GM23338 (cell line): ENCODE measurements around the gene MGAT5. TPM values are rescaled to one million over a fixed set of nuclear protein-coding genes. Genes with fewer than 3 reads are reported as not detected.

ENCODE experiments used
- ATAC-seq: fragments of 200-7000 bp; cut with Tn5 transposase; 3 replicates; pipeline ENCODE4 v1.9.1; 2020
- DNase-seq: peaks from one replicate; pipeline ENCODE4 v3.0.0-alpha.2; 2015; ENCODE audit warnings: low spot score
- H2AFZ ChIP-seq: fragments of 200-600 bp; sonication (generic); 2 replicates; pipeline ENCODE4 v1.8.0; 2016; ENCODE audit warnings: antibody characterized with exemption, mild to moderate bottlenecking, moderate library complexity
- H3F3A ChIP-seq: fragments of 200-600 bp; sonication (generic); replicated peaks from 2 replicates; pipeline ENCODE4 v1.8.0; 2017; ENCODE audit warnings: antibody characterized with exemption, mixed run types, low read depth
- H3K27ac ChIP-seq: fragments of 200-600 bp; sonication (generic); 2 replicates; pipeline ENCODE4 v1.6.1; 2016; ENCODE audit warnings: low read depth
- H3K27me3 ChIP-seq: fragments of 200-600 bp; sonication (generic); 2 replicates; pipeline ENCODE4 v1.8.0; 2016; ENCODE audit warnings: mild to moderate bottlenecking, mixed run types, moderate library complexity; ENCODE audit not compliant: insufficient read depth
- H3K36me3 ChIP-seq: fragments of 200-600 bp; sonication (generic); 2 replicates; pipeline ENCODE4 v1.8.0; 2016; ENCODE audit warnings: mild to moderate bottlenecking; ENCODE audit not compliant: insufficient read depth
- H3K4me1 ChIP-seq: fragments of 200-600 bp; sonication (generic); 2 replicates; pipeline ENCODE4 v1.8.0; 2016; ENCODE audit warnings: mild to moderate bottlenecking, moderate library complexity; ENCODE audit not compliant: insufficient read depth
- H3K4me2 ChIP-seq: fragments of 200-600 bp; sonication (generic); 2 replicates; pipeline ENCODE4 v1.7.1; 2017; ENCODE audit warnings: mixed run types
- H3K4me3 ChIP-seq: fragments of 200-600 bp; sonication (generic); 2 replicates; pipeline ENCODE4 v1.6.1; 2016; ENCODE audit warnings: mixed run types
- H3K79me2 ChIP-seq: fragments of 200-600 bp; sonication (generic); replicated peaks from 2 replicates; pipeline ENCODE4 v1.8.0; 2017; ENCODE audit warnings: mild to moderate bottlenecking; ENCODE audit not compliant: insufficient read depth
- H3K9me2 ChIP-seq: fragments of 200-600 bp; sonication (generic); 2 replicates; pipeline ENCODE4 v1.8.0; 2017; ENCODE audit not compliant: insufficient read depth
- H4K20me1 ChIP-seq: fragments of 200-600 bp; sonication (generic); replicated peaks from 2 replicates; pipeline ENCODE4 v1.8.0; 2017; ENCODE audit warnings: mild to moderate bottlenecking; ENCODE audit not compliant: insufficient read depth
- H3K27ac Mint-ChIP-seq: 2 replicates; pipeline ENCODE4 v1.8.0; 2020; ENCODE audit warnings: inconsistent platforms, mild to moderate bottlenecking, moderate library complexity, mixed read lengths
- H3K27me3 Mint-ChIP-seq: 3 replicates; pipeline ENCODE4 v1.8.0; 2022; ENCODE audit warnings: low read depth, mild to moderate bottlenecking, moderate library complexity, mixed read lengths, inconsistent platforms; ENCODE audit not compliant: insufficient read depth, poor library complexity
- H3K36me3 Mint-ChIP-seq: 3 replicates; pipeline ENCODE4 v1.8.0; 2021; ENCODE audit warnings: low read depth, mild to moderate bottlenecking, inconsistent platforms, moderate library complexity, mixed read lengths
- H3K4me1 Mint-ChIP-seq: 3 replicates; pipeline ENCODE4 v1.8.0; 2020; ENCODE audit warnings: mild to moderate bottlenecking, inconsistent platforms, mixed read lengths
- H3K4me3 Mint-ChIP-seq: 3 replicates; pipeline ENCODE4 v1.8.0; 2021; ENCODE audit warnings: moderate library complexity, mild to moderate bottlenecking, inconsistent platforms, mixed read lengths
- H3K9me3 Mint-ChIP-seq: 3 replicates; pipeline ENCODE4 v1.8.0; 2020; ENCODE audit warnings: moderate library complexity, mild to moderate bottlenecking, inconsistent platforms, mixed read lengths
- CREB1 ChIP-seq: fragments of 250-450 bp; sonication (Bioruptor Pico); IDR thresholded peaks from 2 replicates; pipeline ENCODE4 v1.5.0; 2020; ENCODE audit warnings: low read depth, mild to moderate bottlenecking, moderate library complexity
- EZH2 ChIP-seq: fragments of 200-600 bp; sonication (generic); IDR thresholded peaks from one replicate; pipeline ENCODE4 v1.8.0; 2017; ENCODE audit warnings: antibody characterized with exemption, mild to moderate bottlenecking, low read depth; ENCODE audit not compliant: unreplicated experiment
- EZH2phosphoT487 ChIP-seq: fragments of 200-600 bp; sonication (generic); IDR thresholded peaks from one replicate; pipeline ENCODE4 v1.8.1; 2018; ENCODE audit warnings: antibody characterized with exemption; ENCODE audit not compliant: unreplicated experiment
- JUNB ChIP-seq: IDR thresholded peaks from one replicate; pipeline ENCODE4 v1.6.1; 2016; ENCODE audit warnings: antibody characterized with exemption; ENCODE audit not compliant: unreplicated experiment
- NANOG ChIP-seq: IDR thresholded peaks from 2 replicates; pipeline ENCODE4 v1.6.1; 2016; ENCODE audit warnings: antibody characterized with exemption, borderline replicate concordance
- POLR2AphosphoS5 ChIP-seq: IDR thresholded peaks from 2 replicates; pipeline ENCODE4 v1.6.1; 2016; ENCODE audit warnings: antibody characterized with exemption, low read depth
- REST ChIP-seq: IDR thresholded peaks from one replicate; pipeline ENCODE4 v1.6.1; 2018; ENCODE audit warnings: antibody characterized with exemption; ENCODE audit not compliant: unreplicated experiment
- STAT1 ChIP-seq: IDR thresholded peaks from one replicate; pipeline ENCODE4 v1.6.1; 2016; ENCODE audit warnings: antibody characterized with exemption; ENCODE audit not compliant: unreplicated experiment
- ZNF114 ChIP-seq: fragments of 250-450 bp; sonication (Bioruptor Pico); IDR thresholded peaks from 2 replicates; pipeline ENCODE4 v1.5.0; 2020; ENCODE audit warnings: mild to moderate bottlenecking, moderate library complexity
- ZNF331 ChIP-seq: fragments of 250-450 bp; sonication (Bioruptor Pico); IDR thresholded peaks from 2 replicates; pipeline ENCODE4 v1.5.0; 2020; ENCODE audit warnings: low read depth, mild to moderate bottlenecking, moderate library complexity
- ZNF462 ChIP-seq: fragments of 250-450 bp; sonication (Bioruptor Pico); IDR thresholded peaks from 2 replicates; pipeline ENCODE4 v1.5.0; 2020; ENCODE audit warnings: mild to moderate bottlenecking, moderate library complexity
- polyA plus RNA-seq: library from polyadenylated mRNA; unstranded; fragments of >200 nt; fragmentation: Nextera tagmentation; extraction: Ambion mirVana; gene quantifications from 2 replicates; pipeline ENCODE4 v1.2.1, GENCODE V29; 2016
- total RNA-seq: library from RNA; depleted of rRNA; stranded (reverse); fragments of >200 nt; shearing (Covaris generic); gene quantifications from 2 replicates; pipeline ENCODE4 v1.2.3, GENCODE V29; 2014
- TF ChIP-seq, protein P1 (sequence below), 2 experiments: fragments of 200-600 bp in 1 of 2; sonication (generic) in 1 of 2; conservative IDR thresholded peaks; 2 replicates each; pipeline versions ENCODE4 v1.5.1 to v1.6.1; 2016 to 2017; ENCODE audit warnings: antibody characterized with exemption in 2 of 2, low read depth in 2 of 2, mild to moderate bottlenecking in 2 of 2, moderate library complexity in 1 of 2
- TF ChIP-seq, protein P2 (sequence below): IDR thresholded peaks from 2 replicates; pipeline ENCODE4 v1.6.1; 2016; ENCODE audit warnings: antibody characterized with exemption

The MGAT5 gene
- total and polyA plus RNA-seq, 2 experiments from 2014 or later = 4.6 to 27.6 TPM

- H3K4me3 ChIP-seq = no peak overlapping the region
- ATAC-seq = no peak
- Mint-ChIP-seq H3K36me3 (no peaks in the 10 kb centered on the region), H3K27ac (no peak overlapping the region), H3K27me3 (peaks cover 4% of the 10 kb centered on the region), H3K4me1 (peaks cover 11% of the 10 kb centered on the region), H3K9me3 (no peaks in the 10 kb centered on the region), H3K4me3 (no peak overlapping the region)
- no peaks in the 10 kb centered on the region for H4K20me1 ChIP-seq
- DNase-seq = no peak
- H2AFZ ChIP-seq = no peak overlapping the region
- no peak for TF ChIP-seq POLR2AphosphoS5
- TF ChIP-seq, protein P1, sequence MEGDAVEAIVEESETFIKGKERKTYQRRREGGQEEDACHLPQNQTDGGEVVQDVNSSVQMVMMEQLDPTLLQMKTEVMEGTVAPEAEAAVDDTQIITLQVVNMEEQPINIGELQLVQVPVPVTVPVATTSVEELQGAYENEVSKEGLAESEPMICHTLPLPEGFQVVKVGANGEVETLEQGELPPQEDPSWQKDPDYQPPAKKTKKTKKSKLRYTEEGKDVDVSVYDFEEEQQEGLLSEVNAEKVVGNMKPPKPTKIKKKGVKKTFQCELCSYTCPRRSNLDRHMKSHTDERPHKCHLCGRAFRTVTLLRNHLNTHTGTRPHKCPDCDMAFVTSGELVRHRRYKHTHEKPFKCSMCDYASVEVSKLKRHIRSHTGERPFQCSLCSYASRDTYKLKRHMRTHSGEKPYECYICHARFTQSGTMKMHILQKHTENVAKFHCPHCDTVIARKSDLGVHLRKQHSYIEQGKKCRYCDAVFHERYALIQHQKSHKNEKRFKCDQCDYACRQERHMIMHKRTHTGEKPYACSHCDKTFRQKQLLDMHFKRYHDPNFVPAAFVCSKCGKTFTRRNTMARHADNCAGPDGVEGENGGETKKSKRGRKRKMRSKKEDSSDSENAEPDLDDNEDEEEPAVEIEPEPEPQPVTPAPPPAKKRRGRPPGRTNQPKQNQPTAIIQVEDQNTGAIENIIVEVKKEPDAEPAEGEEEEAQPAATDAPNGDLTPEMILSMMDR (conservative IDR thresholded peaks at IDR 0.05; ENCODE audit: low read depth in 2 of 2) = no peak
- TF ChIP-seq, protein P2, sequence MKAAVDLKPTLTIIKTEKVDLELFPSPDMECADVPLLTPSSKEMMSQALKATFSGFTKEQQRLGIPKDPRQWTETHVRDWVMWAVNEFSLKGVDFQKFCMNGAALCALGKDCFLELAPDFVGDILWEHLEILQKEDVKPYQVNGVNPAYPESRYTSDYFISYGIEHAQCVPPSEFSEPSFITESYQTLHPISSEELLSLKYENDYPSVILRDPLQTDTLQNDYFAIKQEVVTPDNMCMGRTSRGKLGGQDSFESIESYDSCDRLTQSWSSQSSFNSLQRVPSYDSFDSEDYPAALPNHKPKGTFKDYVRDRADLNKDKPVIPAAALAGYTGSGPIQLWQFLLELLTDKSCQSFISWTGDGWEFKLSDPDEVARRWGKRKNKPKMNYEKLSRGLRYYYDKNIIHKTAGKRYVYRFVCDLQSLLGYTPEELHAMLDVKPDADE = no peak
- TF ChIP-seq ZNF462 (CRISPR knock-in tag) = no peak
- no peak for TF ChIP-seq JUNB
- TF ChIP-seq CREB1 (CRISPR knock-in tag) = no peak
- no peak for TF ChIP-seq ZNF114
- no peak for TF ChIP-seq EZH2
- no peak for TF ChIP-seq STAT1
- no peak for TF ChIP-seq ZNF331 (CRISPR knock-in tag)
- no peak for TF ChIP-seq REST
- no peak for TF ChIP-seq EZH2phosphoT487
- no peak for TF ChIP-seq NANOG
- H3K9me2 ChIP-seq = peaks cover 4% of the 10 kb centered on the region; the same call in 1 of the 2 replicates
- no peaks in the 10 kb centered on the region for H3K36me3 ChIP-seq
- H3F3A ChIP-seq = no peaks in the 10 kb centered on the region
- no peak overlapping the region for H3K4me2 ChIP-seq
- peaks cover 8% of the 10 kb centered on the region for H3K4me1 ChIP-seq
- H3K27ac ChIP-seq = no peak overlapping the region
- no peaks in the 10 kb centered on the region for H3K27me3 ChIP-seq
- H3K79me2 ChIP-seq = no peaks in the 10 kb centered on the region
Measured at GRCh38 chr2:134502104-134502503, 248.2 kb downstream of the MGAT5 start.
